HCT116 (cell line): ENCODE results near the gene LCE3D. TPM values are rescaled to one million over a fixed set of nuclear protein-coding genes. Genes with fewer than 3 reads are reported as not detected.

Experiments used
- ATAC-seq: fragments of 200-7000 bp; cut with Tn5 transposase; 2 replicates; pipeline ENCODE4 v1.9.1; 2020; ENCODE audit warnings: mild to moderate bottlenecking, moderate library complexity
- BruUV-seq: library from RNA; stranded (reverse); fragments of 400-500 nt; replicated peaks from 2 replicates; lab custom pipeline; 2021; lab: Mats Ljungman, UMichigan
- CTCF ChIA-PET: fragments of 300-600 bp; sonication (Branson Sonifier 250); formaldehyde crosslinking; loops from one replicate; lab custom pipeline; 2021; ENCODE audit warnings: antibody characterized with exemption; lab: Charles Lee
- POLR2A ChIA-PET: fragments of 300-600, 350-600 bp; sonication (Branson Sonifier 250); formaldehyde crosslinking; loops from one replicate; lab custom pipeline; 2021; ENCODE audit warnings: antibody characterized with exemption; lab: Charles Lee
- RAD21 ChIA-PET, 2 experiments: fragments of 300-600 bp; sonication (Branson Sonifier 250); formaldehyde crosslinking; loops; one replicate each; lab custom pipeline; 2023; ENCODE audit warnings: low total read pairs in 2 of 2; ENCODE audit not compliant: uncharacterized antibody in 2 of 2, unreplicated experiment in 2 of 2, low non-redundant PET in 1 of 2; lab: Charles Lee
- DNase-seq: peaks from one replicate; pipeline ENCODE4 v3.0.0-alpha.2; 2010; ENCODE audit warnings: low read depth, low spot score
- H2AFZ ChIP-seq: fragments of 200-600 bp; shearing (Covaris generic), sonication (generic); 2 replicates; pipeline ENCODE4 v1.6.1; 2017; ENCODE audit warnings: low read depth, mixed run types, mixed read lengths, antibody characterized with exemption, low read length; ENCODE audit not compliant: poor library complexity, severe bottlenecking
- H3K27ac ChIP-seq: 2 replicates; pipeline ENCODE4 v1.5.1; 2012; ENCODE audit warnings: low read depth, low read length
- H3K27me3 ChIP-seq: fragments of 200-600 bp; sonication (generic); 2 replicates; pipeline ENCODE4 v1.6.1; 2016; ENCODE audit warnings: mixed run types, low read length, mixed read lengths; ENCODE audit not compliant: insufficient read depth
- H3K36me3 ChIP-seq, 2 experiments: fragments of 200-500 bp in 1 of 2; fragments of 200-600 bp in 1 of 2; sonication (Bioruptor generic) in 1 of 2; sonication (generic) in 1 of 2; 2 replicates each; pipeline versions ENCODE4 v1.5.1 to v1.6.1; 2014 to 2016; ENCODE audit warnings: low read length in 2 of 2, inconsistent platforms in 1 of 2, mixed read lengths in 1 of 2, mixed run types in 1 of 2; ENCODE audit not compliant: insufficient read depth in 2 of 2, control insufficient read depth in 1 of 2
- H3K4me1 ChIP-seq, 2 experiments: fragments of 200-600 bp in 1 of 2; sonication (generic) in 1 of 2; 2 replicates each; pipeline versions ENCODE4 v1.5.1 to v1.6.1; 2012 to 2017; ENCODE audit warnings: low read length in 2 of 2, inconsistent platforms in 1 of 2, mild to moderate bottlenecking in 1 of 2, mixed read lengths in 1 of 2, mixed run types in 1 of 2, moderate library complexity in 1 of 2; ENCODE audit not compliant: insufficient read depth in 2 of 2, control insufficient read depth in 1 of 2
- H3K4me2 ChIP-seq: fragments of 200-600 bp; sonication (generic); 2 replicates; pipeline ENCODE4 v1.6.1; 2017; ENCODE audit warnings: mixed run types, low read length, mixed read lengths
- H3K4me3 ChIP-seq, 2 experiments: fragments of 200-600 bp in 1 of 2; sonication (generic) in 1 of 2; replicated peaks in 1 of 2; 2 replicates each; pipeline ENCODE4 v1.5.1; 2011 to 2016; ENCODE audit warnings: low read length in 2 of 2, control low read depth in 1 of 2, low read depth in 1 of 2, mild to moderate bottlenecking in 1 of 2, mixed read lengths in 1 of 2, mixed run types in 1 of 2
- H3K79me2 ChIP-seq: fragments of 200-600 bp; sonication (generic); 2 replicates; pipeline ENCODE4 v1.6.1; 2017; ENCODE audit warnings: mild to moderate bottlenecking, mixed run types, low read length, moderate library complexity, mixed read lengths; ENCODE audit not compliant: insufficient read depth
- H3K9ac ChIP-seq: fragments of 200-600 bp; sonication (generic); 2 replicates; pipeline ENCODE4 v1.6.1; 2016; ENCODE audit warnings: low read length, mixed read lengths
- H3K9me2 ChIP-seq: fragments of 200-600 bp; sonication (generic), shearing (Covaris generic); 2 replicates; pipeline ENCODE4 v1.6.1; 2017; ENCODE audit warnings: mixed run types, mild to moderate bottlenecking, moderate library complexity; ENCODE audit not compliant: insufficient read depth
- H3K9me3 ChIP-seq, 2 experiments: fragments of 200-500 bp in 1 of 2; fragments of 200-600 bp in 1 of 2; sonication (Bioruptor generic) in 1 of 2; sonication (generic) in 1 of 2; 2 replicates each; pipeline ENCODE4 v1.6.1; 2014 to 2017; ENCODE audit warnings: low read length in 2 of 2, mixed read lengths in 2 of 2, inconsistent platforms in 1 of 2, low read depth in 1 of 2, mild to moderate bottlenecking in 1 of 2, mixed run types in 1 of 2, moderate library complexity in 1 of 2; ENCODE audit not compliant: control insufficient read depth in 1 of 2, insufficient read depth in 1 of 2
- H4K20me1 ChIP-seq: fragments of 200-600 bp; sonication (generic), shearing (Covaris generic); 2 replicates; pipeline ENCODE4 v1.6.1; 2017; ENCODE audit warnings: mixed run types, mild to moderate bottlenecking, moderate library complexity; ENCODE audit not compliant: insufficient read depth
- ATF3 ChIP-seq: IDR thresholded peaks from 2 replicates; pipeline ENCODE4 v1.6.1; 2012
- CEBPB ChIP-seq: IDR thresholded peaks from 2 replicates; pipeline ENCODE4 v1.6.1; 2012; ENCODE audit warnings: low read depth
- CTCF ChIP-seq, 3 experiments: fragments of 200-600 bp in 1 of 3; sonication (generic) in 1 of 3; IDR thresholded peaks in 2 of 3; conservative IDR thresholded peaks in 1 of 3; 2 replicates each; pipeline ENCODE4 v1.5.1; 2012 to 2017; ENCODE audit warnings: low read depth in 2 of 3, low read length in 2 of 3, antibody characterized with exemption in 1 of 3, borderline replicate concordance in 1 of 3, control low read depth in 1 of 3, mild to moderate bottlenecking in 1 of 3, mixed read lengths in 1 of 3, mixed run types in 1 of 3, moderate library complexity in 1 of 3; ENCODE audit not compliant: insufficient read depth in 1 of 3
- ELF1 ChIP-seq: IDR thresholded peaks from 2 replicates; pipeline ENCODE4 v1.6.1; 2012; ENCODE audit warnings: low read depth, borderline replicate concordance
- EZH2 ChIP-seq: fragments of 200-600 bp; sonication (generic); IDR thresholded peaks from 2 replicates; pipeline ENCODE4 v1.6.1; 2017; ENCODE audit warnings: antibody characterized with exemption, mixed run types
- FOSL1 ChIP-seq: IDR thresholded peaks from 2 replicates; pipeline ENCODE4 v1.6.1; 2012; ENCODE audit warnings: low read depth
- JUND ChIP-seq: IDR thresholded peaks from 2 replicates; pipeline ENCODE4 v1.6.1; 2012
- MAX ChIP-seq: IDR thresholded peaks from 2 replicates; pipeline ENCODE4 v1.6.1; 2012
- POLR2A ChIP-seq: IDR thresholded peaks from 2 replicates; pipeline ENCODE4 v1.7.0; 2011; ENCODE audit warnings: borderline replicate concordance; ENCODE audit not compliant: insufficient read depth, insufficient read length; ENCODE audit errors: extremely low read depth
- REST ChIP-seq: IDR thresholded peaks from 2 replicates; pipeline ENCODE4 v1.6.1; 2012; ENCODE audit warnings: low read depth
- SP1 ChIP-seq: IDR thresholded peaks from 2 replicates; pipeline ENCODE4 v1.6.1; 2012; ENCODE audit warnings: low read depth
- SRF ChIP-seq: IDR thresholded peaks from 2 replicates; pipeline ENCODE4 v1.6.1; 2012; ENCODE audit warnings: low read depth
- YY1 ChIP-seq: IDR thresholded peaks from 2 replicates; pipeline ENCODE4 v1.6.1; 2011; ENCODE audit warnings: low read length, low read depth, moderate library complexity, mild to moderate bottlenecking; ENCODE audit not compliant: insufficient replicate concordance; ENCODE audit errors: extremely low read depth
- ZBTB33 ChIP-seq: IDR thresholded peaks from 2 replicates; pipeline ENCODE4 v1.6.1; 2011; ENCODE audit warnings: mild to moderate bottlenecking, low read length, moderate library complexity; ENCODE audit not compliant: insufficient replicate concordance; ENCODE audit errors: extremely low read depth
- ZNF274 ChIP-seq: fragments of 200-500 bp; sonication (Bioruptor generic); IDR thresholded peaks from 2 replicates; pipeline ENCODE4 v1.6.1; 2014; ENCODE audit warnings: mild to moderate bottlenecking, low read depth, low read length, inconsistent platforms
- intact Hi-C: fragments of 100-400 bp; cut with micrococcal nuclease; formaldehyde crosslinking; loops from 2 replicates; pipeline ENCODE4 v1.10.0; 2022
- total RNA-seq: library from RNA; stranded (reverse); gene quantifications from one replicate; pipeline ENCODE4 v1.2.1, GENCODE V29; 2021; ENCODE audit not compliant: unreplicated experiment

LCE3D gene
- total RNA-seq, 1 experiment from 2014 or later = not detected

GRCh38 chr1:152621993-152622392, 41.7 kb upstream of the LCE3D start (continued):
- TF ChIP-seq SRF (no peak), SP1 (no peak), YY1 (no peak), ZNF274 (no peak), ZBTB33 (no peak), CEBPB (no peak), POLR2A (no peak)

- CTCF ChIA-PET = no interaction called here
- DNase-seq (no peak), ATAC-seq (no peak)
- Histone ChIP-seq H3K9me3 (peaks cover 3% of the 10 kb centered on the region in 2 experiments; a peak in 2 of 4 replicates), H3K27me3 (no peaks in the 10 kb centered on the region), H3K4me2 (no peak within 1 kb of the TSS), H2AFZ (no peak within 1 kb of the TSS), H3K36me3 (no peaks in the 10 kb centered on the region), H4K20me1 (no peaks in the 10 kb centered on the region), H3K4me1 (no peaks in the 10 kb centered on the region), H3K9ac (no peak within 1 kb of the TSS), H3K27ac (no peak within 1 kb of the TSS), H3K4me3 (no peak within 1 kb of the TSS), H3K79me2 (no peaks in the 10 kb centered on the region), H3K9me2 (no peaks in the 10 kb centered on the region)
- RAD21 ChIA-PET = no interaction called here
- BruUV-seq = no TSS peak
- intact Hi-C loops = no loop called here
- POLR2A ChIA-PET = no interaction called here
- TF ChIP-seq FOSL1 (no peak), ZBTB33 (no peak), EZH2 (no peak), REST (no peak), YY1 (no peak), ZNF274 (no peak), CTCF (IDR thresholded peaks at IDR 0.05 in 2 of 3, conservative IDR thresholded peaks at IDR 0.05 in 1 of 3; ENCODE audit: borderline replicate concordance in 1 of 3, insufficient read depth in 1 of 3, low read depth in 2 of 3, low read length in 2 of 3) (no peak), MAX (no peak), CEBPB (no peak), ELF1 (no peak), JUND (no peak), ATF3 (no peak)
Observed at GRCh38 chr1:152613511-152613910, 33.2 kb upstream of the LCE3D start, which contains the start of gene LCE3B. TSS of gene LCE3B (plus strand) at chr1:152613811. CDS start at chr1:152613811, 0 bp downstream.
